Esophagus squamous epithelium (tissue), 5 donors: ENCODE results near the gene ATL3. TPM values are rescaled to one million over a fixed set of nuclear protein-coding genes. Genes with fewer than 3 reads are reported as not detected.

Source experiments
- DNase-seq: peaks from one replicate; lab custom pipeline; 2025; lab: John Stamatoyannopoulos, UW
- H3K27ac ChIP-seq, 4 donors: fragments of 200-600 bp; sonication (generic); one replicate each; pipeline ENCODE4 v1.5.1; 2016 to 2019; ENCODE audit warnings: mild to moderate bottlenecking in 1 of 4
- H3K27me3 ChIP-seq, 4 donors: fragments of 200-600 bp; sonication (generic); 1 replicate in 3 of 4; 2 replicates in 1 of 4; pipeline versions ENCODE4 v1.5.1 to v1.6.0; 2017 to 2021; ENCODE audit warnings: antibody characterized with exemption in 1 of 4
- H3K36me3 ChIP-seq, 3 donors: fragments of 200-600 bp; sonication (generic); one replicate each; pipeline ENCODE4 v1.5.1; 2016 to 2019
- H3K4me1 ChIP-seq, 3 donors: fragments of 200-600 bp; sonication (generic); one replicate each; pipeline ENCODE4 v1.5.1; 2017 to 2019
- H3K4me3 ChIP-seq, 4 donors: fragments of 200-600 bp; sonication (generic); 1 replicate in 3 of 4; 2 replicates in 1 of 4; pipeline ENCODE4 v1.5.1; 2016 to 2019; ENCODE audit warnings: mild to moderate bottlenecking in 2 of 4, moderate library complexity in 1 of 4
- H3K9me3 ChIP-seq, 3 donors: fragments of 200-600 bp; sonication (generic); one replicate each; pipeline ENCODE4 v1.5.1; 2016 to 2019
- CTCF ChIP-seq, 6 experiments: fragments of 450-650 bp in 4 of 6; fragments of 200-600 bp in 2 of 6; sonication (generic) in 2 of 6; IDR thresholded peaks; one replicate each; pipeline ENCODE4 v1.5.1; 2016 to 2019; ENCODE audit warnings: antibody characterized with exemption in 6 of 6, mild to moderate bottlenecking in 4 of 6, moderate library complexity in 4 of 6
- POLR2A ChIP-seq, 4 donors: fragments of 450-650 bp; IDR thresholded peaks; one replicate each; pipeline ENCODE4 v1.6.1; 2017; ENCODE audit warnings: antibody characterized with exemption in 4 of 4, mild to moderate bottlenecking in 4 of 4, moderate library complexity in 3 of 4
- WGBS, 2 donors: methylation state at CpG; one replicate each; pipeline ENCODE4 v1.1.5; 2018; 5-methylcytosine and 5-hydroxymethylcytosine counted together
- intact Hi-C: fragments of 100-400 bp; cut with DNase I; formaldehyde crosslinking; loops from one replicate; pipeline ENCODE4 v1.15.0; 2022
- total RNA-seq, 4 donors: library from RNA; depleted of rRNA; stranded (reverse); fragments of >200 nt; gene quantifications; one replicate each; pipeline ENCODE4 v1.1.0, GENCODE V29; 2016
- donor health status: DM: yes; HTN: yes; CAD: no.

ATL3 gene
- total RNA-seq: 10 to 100 TPM; 39.1 to 79.7 (median 55.3) TPM

- intact Hi-C loops: no loop called here
- peak; percentile 79 for DNase-seq
- Histone ChIP-seq H3K4me3 (peak within 1 kb of the TSS; percentile 84 to 94 (median 88)), H3K27me3 (no peaks in the 10 kb centered on the region), H3K4me1 (peaks cover 29 to 44% (median 40%) of the 10 kb centered on the region in 3 donors), H3K36me3 (peaks cover 0 to 6% (median 0%) of the 10 kb centered on the region in 3 donors), H3K9me3 (no peaks in the 10 kb centered on the region), H3K27ac (peak within 1 kb of the TSS; percentile 98 to 99 (median 98))
- 0 to 24% methylated on average over 4 to 31 of the region's 69 CpGs for WGBS, 2 donors
- TF ChIP-seq POLR2A (IDR thresholded peaks at IDR 0.05) (peak in 2 of 4 donors; percentile 61 to 73), CTCF (IDR thresholded peaks at IDR 0.05) (peak in 5 of 6 experiments; percentile 4 to 22 (median 13))
These were observed at the start of gene ATL3 for GRCh38 chr11:63671322-63672155. Gene ATL3, minus strand, starts transcription at chr11:63671376. Its CDS starts 41 bp downstream, at chr11:63671335.

- Histone ChIP-seq H3K27me3 (no peaks in the 10 kb centered on the region), H3K4me3 (no peak overlapping the region), H3K4me1 (no peaks in the 10 kb centered on the region), H3K36me3 (peaks cover 0 to 11% (median 0%) of the 10 kb centered on the region in 3 donors), H3K27ac (no peak overlapping the region), H3K9me3 (no peaks in the 10 kb centered on the region)
- no peak for TF ChIP-seq CTCF (IDR thresholded peaks at IDR 0.05)
- TF ChIP-seq POLR2A (IDR thresholded peaks at IDR 0.05): no peak
- WGBS, 2 donors: 83 to 84% methylated on average over 3 of the region's 3 CpGs
- DNase-seq: no peak
- intact Hi-C loops: no loop called here
These were observed 49.4 kb upstream of the ATL3 start for GRCh38 chr11:63720611-63721010.

- no peaks in the 10 kb centered on the region for H3K9me3 ChIP-seq
- no peak overlapping the region for H3K4me3 ChIP-seq
- DNase-seq: no peak
- 69 to 84% methylated on average over 2 of the region's 2 CpGs for WGBS, 2 donors
- intact Hi-C loops: no loop called here
- H3K4me1 ChIP-seq: no peaks in the 10 kb centered on the region
- H3K27me3 ChIP-seq: no peaks in the 10 kb centered on the region
- no peak for TF ChIP-seq POLR2A (IDR thresholded peaks at IDR 0.05)
- TF ChIP-seq CTCF (IDR thresholded peaks at IDR 0.05): no peak
- H3K27ac ChIP-seq: no peak overlapping the region
- H3K36me3 ChIP-seq: peaks cover 0 to 11% (median 0%) of the 10 kb centered on the region in 3 donors
These were observed 48.8 kb upstream of the ATL3 start for GRCh38 chr11:63719987-63720386.

- no peak for DNase-seq
- TF ChIP-seq POLR2A (IDR thresholded peaks at IDR 0.05) (no peak), CTCF (IDR thresholded peaks at IDR 0.05) (no peak)
- intact Hi-C loops: no loop called here
- no peak overlapping the region for H3K4me3 ChIP-seq
- no peak overlapping the region for H3K27ac ChIP-seq
- H3K36me3 ChIP-seq: peaks cover 0 to 11% (median 0%) of the 10 kb centered on the region in 3 donors
- no peaks in the 10 kb centered on the region for H3K9me3 ChIP-seq
- no peaks in the 10 kb centered on the region for H3K27me3 ChIP-seq
- no peaks in the 10 kb centered on the region for H3K4me1 ChIP-seq
- 78 to 80% methylated on average over 1 of the region's 1 CpG for WGBS, 2 donors
These were observed 47.8 kb upstream of the ATL3 start for GRCh38 chr11:63719001-63719400.

GRCh38 chr11:63716046-63716445 lies 44.9 kb upstream of the ATL3 start:
- H3K4me1 ChIP-seq: no peaks in the 10 kb centered on the region

More at GRCh38 chr11:63716046-63716445, 44.9 kb upstream of the ATL3 start:
- no peak overlapping the region for H3K4me3 ChIP-seq
- H3K9me3 ChIP-seq: no peaks in the 10 kb centered on the region
- TF ChIP-seq POLR2A (IDR thresholded peaks at IDR 0.05): no peak
- TF ChIP-seq CTCF (IDR thresholded peaks at IDR 0.05): no peak
- intact Hi-C loops: no loop called here
- H3K27ac ChIP-seq: no peak overlapping the region
- H3K27me3 ChIP-seq: no peaks in the 10 kb centered on the region
- no peak for DNase-seq
- peaks cover 0 to 11% (median 0%) of the 10 kb centered on the region in 3 donors for H3K36me3 ChIP-seq
